HCT116 (cell line): ENCODE results near the gene WDR35. TPM values are rescaled to one million over a fixed set of nuclear protein-coding genes. Genes with fewer than 3 reads are reported as not detected.

Experiments used
- ATAC-seq: fragments of 200-7000 bp; cut with Tn5 transposase; 2 replicates; pipeline ENCODE4 v1.9.1; 2020; ENCODE audit warnings: mild to moderate bottlenecking, moderate library complexity
- BruUV-seq: library from RNA; stranded (reverse); fragments of 400-500 nt; replicated peaks from 2 replicates; lab custom pipeline; 2021; lab: Mats Ljungman, UMichigan
- CTCF ChIA-PET: fragments of 300-600 bp; sonication (Branson Sonifier 250); formaldehyde crosslinking; loops from one replicate; lab custom pipeline; 2021; ENCODE audit warnings: antibody characterized with exemption; lab: Charles Lee
- POLR2A ChIA-PET: fragments of 300-600, 350-600 bp; sonication (Branson Sonifier 250); formaldehyde crosslinking; loops from one replicate; lab custom pipeline; 2021; ENCODE audit warnings: antibody characterized with exemption; lab: Charles Lee
- RAD21 ChIA-PET, 2 experiments: fragments of 300-600 bp; sonication (Branson Sonifier 250); formaldehyde crosslinking; loops; one replicate each; lab custom pipeline; 2023; ENCODE audit warnings: low total read pairs in 2 of 2; ENCODE audit not compliant: uncharacterized antibody in 2 of 2, unreplicated experiment in 2 of 2, low non-redundant PET in 1 of 2; lab: Charles Lee
- DNase-seq: peaks from one replicate; pipeline ENCODE4 v3.0.0-alpha.2; 2010; ENCODE audit warnings: low read depth, low spot score
- H2AFZ ChIP-seq: fragments of 200-600 bp; shearing (Covaris generic), sonication (generic); 2 replicates; pipeline ENCODE4 v1.6.1; 2017; ENCODE audit warnings: low read depth, mixed run types, mixed read lengths, antibody characterized with exemption, low read length; ENCODE audit not compliant: poor library complexity, severe bottlenecking
- H3K27ac ChIP-seq: 2 replicates; pipeline ENCODE4 v1.5.1; 2012; ENCODE audit warnings: low read depth, low read length
- H3K27me3 ChIP-seq: fragments of 200-600 bp; sonication (generic); 2 replicates; pipeline ENCODE4 v1.6.1; 2016; ENCODE audit warnings: mixed run types, low read length, mixed read lengths; ENCODE audit not compliant: insufficient read depth
- H3K36me3 ChIP-seq, 2 experiments: fragments of 200-500 bp in 1 of 2; fragments of 200-600 bp in 1 of 2; sonication (Bioruptor generic) in 1 of 2; sonication (generic) in 1 of 2; 2 replicates each; pipeline versions ENCODE4 v1.5.1 to v1.6.1; 2014 to 2016; ENCODE audit warnings: low read length in 2 of 2, inconsistent platforms in 1 of 2, mixed read lengths in 1 of 2, mixed run types in 1 of 2; ENCODE audit not compliant: insufficient read depth in 2 of 2, control insufficient read depth in 1 of 2
- H3K4me1 ChIP-seq, 2 experiments: fragments of 200-600 bp in 1 of 2; sonication (generic) in 1 of 2; 2 replicates each; pipeline versions ENCODE4 v1.5.1 to v1.6.1; 2012 to 2017; ENCODE audit warnings: low read length in 2 of 2, inconsistent platforms in 1 of 2, mild to moderate bottlenecking in 1 of 2, mixed read lengths in 1 of 2, mixed run types in 1 of 2, moderate library complexity in 1 of 2; ENCODE audit not compliant: insufficient read depth in 2 of 2, control insufficient read depth in 1 of 2
- H3K4me2 ChIP-seq: fragments of 200-600 bp; sonication (generic); 2 replicates; pipeline ENCODE4 v1.6.1; 2017; ENCODE audit warnings: mixed run types, low read length, mixed read lengths
- H3K4me3 ChIP-seq, 2 experiments: fragments of 200-600 bp in 1 of 2; sonication (generic) in 1 of 2; replicated peaks in 1 of 2; 2 replicates each; pipeline ENCODE4 v1.5.1; 2011 to 2016; ENCODE audit warnings: low read length in 2 of 2, control low read depth in 1 of 2, low read depth in 1 of 2, mild to moderate bottlenecking in 1 of 2, mixed read lengths in 1 of 2, mixed run types in 1 of 2
- H3K79me2 ChIP-seq: fragments of 200-600 bp; sonication (generic); 2 replicates; pipeline ENCODE4 v1.6.1; 2017; ENCODE audit warnings: mild to moderate bottlenecking, mixed run types, low read length, moderate library complexity, mixed read lengths; ENCODE audit not compliant: insufficient read depth
- H3K9ac ChIP-seq: fragments of 200-600 bp; sonication (generic); 2 replicates; pipeline ENCODE4 v1.6.1; 2016; ENCODE audit warnings: low read length, mixed read lengths
- H3K9me2 ChIP-seq: fragments of 200-600 bp; sonication (generic), shearing (Covaris generic); 2 replicates; pipeline ENCODE4 v1.6.1; 2017; ENCODE audit warnings: mixed run types, mild to moderate bottlenecking, moderate library complexity; ENCODE audit not compliant: insufficient read depth
- H3K9me3 ChIP-seq, 2 experiments: fragments of 200-500 bp in 1 of 2; fragments of 200-600 bp in 1 of 2; sonication (Bioruptor generic) in 1 of 2; sonication (generic) in 1 of 2; 2 replicates each; pipeline ENCODE4 v1.6.1; 2014 to 2017; ENCODE audit warnings: low read length in 2 of 2, mixed read lengths in 2 of 2, inconsistent platforms in 1 of 2, low read depth in 1 of 2, mild to moderate bottlenecking in 1 of 2, mixed run types in 1 of 2, moderate library complexity in 1 of 2; ENCODE audit not compliant: control insufficient read depth in 1 of 2, insufficient read depth in 1 of 2
- H4K20me1 ChIP-seq: fragments of 200-600 bp; sonication (generic), shearing (Covaris generic); 2 replicates; pipeline ENCODE4 v1.6.1; 2017; ENCODE audit warnings: mixed run types, mild to moderate bottlenecking, moderate library complexity; ENCODE audit not compliant: insufficient read depth
- CBX3 ChIP-seq: IDR thresholded peaks from 2 replicates; pipeline ENCODE4 v1.6.1; 2012; ENCODE audit warnings: low read depth
- CEBPB ChIP-seq: IDR thresholded peaks from 2 replicates; pipeline ENCODE4 v1.6.1; 2012; ENCODE audit warnings: low read depth
- EGR1 ChIP-seq: IDR thresholded peaks from 2 replicates; pipeline ENCODE4 v1.6.1; 2012; ENCODE audit warnings: low read depth
- EZH2 ChIP-seq: fragments of 200-600 bp; sonication (generic); IDR thresholded peaks from 2 replicates; pipeline ENCODE4 v1.6.1; 2017; ENCODE audit warnings: antibody characterized with exemption, mixed run types
- FOSL1 ChIP-seq: IDR thresholded peaks from 2 replicates; pipeline ENCODE4 v1.6.1; 2012; ENCODE audit warnings: low read depth
- RAD21 ChIP-seq: IDR thresholded peaks from 2 replicates; pipeline ENCODE4 v1.6.1; 2012; ENCODE audit warnings: low read depth, mild to moderate bottlenecking
- TCF7L2 ChIP-seq: IDR thresholded peaks from 2 replicates; pipeline ENCODE4 v1.7.0; 2011; ENCODE audit warnings: borderline replicate concordance, inconsistent platforms; ENCODE audit not compliant: insufficient read depth, insufficient read length; ENCODE audit errors: extremely low read depth
- YY1 ChIP-seq: IDR thresholded peaks from 2 replicates; pipeline ENCODE4 v1.6.1; 2011; ENCODE audit warnings: low read length, low read depth, moderate library complexity, mild to moderate bottlenecking; ENCODE audit not compliant: insufficient replicate concordance; ENCODE audit errors: extremely low read depth
- ZNF274 ChIP-seq: fragments of 200-500 bp; sonication (Bioruptor generic); IDR thresholded peaks from 2 replicates; pipeline ENCODE4 v1.6.1; 2014; ENCODE audit warnings: mild to moderate bottlenecking, low read depth, low read length, inconsistent platforms
- intact Hi-C: fragments of 100-400 bp; cut with micrococcal nuclease; formaldehyde crosslinking; loops from 2 replicates; pipeline ENCODE4 v1.10.0; 2022
- total RNA-seq: library from RNA; stranded (reverse); gene quantifications from one replicate; pipeline ENCODE4 v1.2.1, GENCODE V29; 2021; ENCODE audit not compliant: unreplicated experiment

WDR35 gene
- total RNA-seq, 1 experiment from 2014 or later, result 9.6 TPM

- no peak for TF ChIP-seq EZH2
- TF ChIP-seq EGR1, result no peak
- TF ChIP-seq, all 23 proteins: peak for 0
Measured at GRCh38 chr2:19988600-19988999, 1.3 kb downstream of the WDR35 start (continued).

GRCh38 chr2:19987936-19988335 is 2.0 kb downstream of the WDR35 start:
- Histone ChIP-seq H3K4me2 (no peak overlapping the region), H3K4me1 (peaks cover 3 to 19% of the 10 kb centered on the region in 2 experiments; a peak in 3 of 4 replicates), H3K27ac (no peak overlapping the region), H3K9me3 (no peaks in the 10 kb centered on the region), H3K9ac (no peak overlapping the region), H4K20me1 (no peaks in the 10 kb centered on the region), H3K9me2 (no peaks in the 10 kb centered on the region)
- ChIA-PET CTCF (no interaction called here), POLR2A (no interaction called here), RAD21 (no interaction called here)
- intact Hi-C loops, result no loop called here
- DNase-seq (no peak), ATAC-seq (no peak)
- BruUV-seq, result no TSS peak
- TF ChIP-seq YY1 (no peak), TCF7L2 (no peak), CEBPB (no peak)
- TF ChIP-seq, all 23 proteins: peak for 0
- no peak overlapping the region for H3K4me3 ChIP-seq
- H3K27me3 ChIP-seq, result no peaks in the 10 kb centered on the region
- no peaks in the 10 kb centered on the region for H3K36me3 ChIP-seq
- H2AFZ ChIP-seq, result no peak overlapping the region
- peaks cover 23% of the 10 kb centered on the region for H3K79me2 ChIP-seq

GRCh38 chr2:19982268-19982667 is 7.6 kb downstream of the WDR35 start:
- RAD21 ChIA-PET, result no interaction called here
- Histone ChIP-seq H3K4me2 (no peak overlapping the region), H4K20me1 (no peaks in the 10 kb centered on the region), H3K9ac (no peak overlapping the region), H3K27ac (no peak overlapping the region), H3K4me3 (no peak overlapping the region), H2AFZ (no peak overlapping the region), H3K9me2 (no peaks in the 10 kb centered on the region), H3K9me3 (no peaks in the 10 kb centered on the region), H3K27me3 (no peaks in the 10 kb centered on the region), H3K4me1 (0 out of 4 replicates have a peak, but pooled peaks cover 0 to 2% of the 10 kb centered on the region in 2 experiments), H3K36me3 (peaks cover 6 to 9% of the 10 kb centered on the region in 2 experiments; a peak in 2 of 4 replicates), H3K79me2 (0 out of 2 replicates have a peak, but pooled peaks cover 6% of the 10 kb centered on the region)
- CTCF ChIA-PET, result no interaction called here
- intact Hi-C loops, result no loop called here
- BruUV-seq, result no TSS peak
- no peak for DNase-seq
- TF ChIP-seq CBX3 (no peak), FOSL1 (peak; percentile 29; the same call in 1 of the 2 replicates), ZNF274 (no peak), RAD21 (no peak)
- POLR2A ChIA-PET, result no interaction called here
- no peak for ATAC-seq
